AML-193 (cell line): Measurements from ENCODE around the gene SOX13.

Experiments used
- DNase-seq, 2 experiments: peaks; one replicate each; lab custom pipeline; 2025; lab: John Stamatoyannopoulos, UW

The SOX13 gene

GRCh38 chr1:204152310-204153044 is 79.6 kb downstream of the SOX13 start:
- no peak for DNase-seq

GRCh38 chr1:204153667-204154066 is 80.8 kb downstream of the SOX13 start:
- DNase-seq, result no peak

- no peak for DNase-seq
Measured at GRCh38 chr1:204154568-204155255, 81.8 kb downstream of the SOX13 start.

- DNase-seq, result no peak
Measured at GRCh38 chr1:204155881-204156280, 83.0 kb downstream of the SOX13 start.

- no peak for DNase-seq
Measured at GRCh38 chr1:204157962-204158361, 85.0 kb downstream of the SOX13 start.

- no peak for DNase-seq
Measured at GRCh38 chr1:204161609-204162493, 88.9 kb downstream of the SOX13 start.

GRCh38 chr1:204162494-204163074 is 89.7 kb downstream of the SOX13 start:
- DNase-seq, result peak; percentile 38 to 48

GRCh38 chr1:204166219-204166618 is 93.3 kb downstream of the SOX13 start, which contains the start of gene REN:
TSS of gene REN (minus strand) at chr1:204166337. CDS start at chr1:204166293, 44 bp downstream.
- DNase-seq, result no peak

GRCh38 chr1:204167730-204168129 is 94.8 kb downstream of the SOX13 start:
- no peak for DNase-seq

- no peak for DNase-seq
Measured at GRCh38 chr1:204169858-204170257, 96.9 kb downstream of the SOX13 start.

GRCh38 chr1:204170494-204171155 is 97.7 kb downstream of the SOX13 start:
- DNase-seq, result no peak

GRCh38 chr1:204171751-204172178 is 98.8 kb downstream of the SOX13 start:
- DNase-seq, result no peak

GRCh38 chr1:204172404-204173029 is 99.6 kb downstream of the SOX13 start:
- DNase-seq, result no peak

- no peak for DNase-seq
Measured at GRCh38 chr1:204174958-204175357, 102.0 kb downstream of the SOX13 start.

- no peak for DNase-seq
Measured at GRCh38 chr1:204176049-204176448, 103.1 kb downstream of the SOX13 start.

GRCh38 chr1:204177133-204177532 is 104.2 kb downstream of the SOX13 start:
- no peak for DNase-seq
